ENCODE results near the gene PSMG3.
A peak's percentile ranks its signal among the peaks of the same experiment; 100 is the strongest.

The PSMG3 gene

DNA sequence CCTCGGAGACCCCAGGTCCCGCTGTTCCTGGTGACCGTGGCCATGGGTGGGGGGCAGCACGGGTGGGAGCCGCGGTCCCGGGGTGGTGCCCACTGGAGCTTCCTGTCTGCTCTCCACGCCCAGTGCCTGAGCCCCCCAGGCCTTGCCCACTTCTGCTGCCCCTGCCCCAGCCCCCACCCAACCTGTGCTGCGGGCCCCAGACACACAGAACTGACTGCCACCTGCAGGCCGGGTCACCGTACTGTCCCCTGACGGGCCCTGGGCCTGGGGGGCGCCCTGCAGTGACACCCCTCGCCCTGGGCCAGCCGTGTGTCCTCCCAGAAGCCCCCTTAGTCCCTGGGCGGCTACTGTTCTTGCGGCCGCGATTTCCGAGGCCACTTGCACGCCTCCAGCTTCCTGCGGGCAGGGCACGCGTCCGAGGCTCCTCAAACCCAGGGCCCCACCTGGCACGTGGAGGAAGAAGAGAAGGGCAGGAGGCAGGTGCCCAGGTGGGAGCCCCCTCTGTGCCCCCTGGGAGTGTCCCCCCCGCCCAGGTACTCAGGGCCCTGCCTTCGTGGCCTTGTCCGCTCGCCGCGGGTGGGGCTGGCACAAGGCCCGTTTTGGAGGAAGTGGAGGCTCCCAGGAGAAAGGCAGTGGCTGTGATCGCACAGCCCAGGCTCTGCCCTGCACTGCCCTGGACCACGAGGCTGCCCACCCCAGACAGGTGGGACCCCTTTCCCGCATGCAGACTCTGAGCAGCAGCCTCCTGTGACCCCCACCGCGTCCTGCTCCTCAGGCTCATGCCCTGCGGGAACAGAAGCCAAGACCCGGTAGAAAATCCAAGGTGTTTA lies 24.2 kb downstream of the PSMG3 start:
- DNase-seq (ENCODE audit: low read depth): no peak
- H3K4me3 ChIP-seq (ENCODE audit: low read depth, low read length): no peak overlapping the region
- TF ChIP-seq, protein P1, sequence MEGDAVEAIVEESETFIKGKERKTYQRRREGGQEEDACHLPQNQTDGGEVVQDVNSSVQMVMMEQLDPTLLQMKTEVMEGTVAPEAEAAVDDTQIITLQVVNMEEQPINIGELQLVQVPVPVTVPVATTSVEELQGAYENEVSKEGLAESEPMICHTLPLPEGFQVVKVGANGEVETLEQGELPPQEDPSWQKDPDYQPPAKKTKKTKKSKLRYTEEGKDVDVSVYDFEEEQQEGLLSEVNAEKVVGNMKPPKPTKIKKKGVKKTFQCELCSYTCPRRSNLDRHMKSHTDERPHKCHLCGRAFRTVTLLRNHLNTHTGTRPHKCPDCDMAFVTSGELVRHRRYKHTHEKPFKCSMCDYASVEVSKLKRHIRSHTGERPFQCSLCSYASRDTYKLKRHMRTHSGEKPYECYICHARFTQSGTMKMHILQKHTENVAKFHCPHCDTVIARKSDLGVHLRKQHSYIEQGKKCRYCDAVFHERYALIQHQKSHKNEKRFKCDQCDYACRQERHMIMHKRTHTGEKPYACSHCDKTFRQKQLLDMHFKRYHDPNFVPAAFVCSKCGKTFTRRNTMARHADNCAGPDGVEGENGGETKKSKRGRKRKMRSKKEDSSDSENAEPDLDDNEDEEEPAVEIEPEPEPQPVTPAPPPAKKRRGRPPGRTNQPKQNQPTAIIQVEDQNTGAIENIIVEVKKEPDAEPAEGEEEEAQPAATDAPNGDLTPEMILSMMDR (IDR thresholded peaks at IDR 0.05; ENCODE audit: low read depth, low read length, missing control alignments): peak; percentile 4

DNA sequence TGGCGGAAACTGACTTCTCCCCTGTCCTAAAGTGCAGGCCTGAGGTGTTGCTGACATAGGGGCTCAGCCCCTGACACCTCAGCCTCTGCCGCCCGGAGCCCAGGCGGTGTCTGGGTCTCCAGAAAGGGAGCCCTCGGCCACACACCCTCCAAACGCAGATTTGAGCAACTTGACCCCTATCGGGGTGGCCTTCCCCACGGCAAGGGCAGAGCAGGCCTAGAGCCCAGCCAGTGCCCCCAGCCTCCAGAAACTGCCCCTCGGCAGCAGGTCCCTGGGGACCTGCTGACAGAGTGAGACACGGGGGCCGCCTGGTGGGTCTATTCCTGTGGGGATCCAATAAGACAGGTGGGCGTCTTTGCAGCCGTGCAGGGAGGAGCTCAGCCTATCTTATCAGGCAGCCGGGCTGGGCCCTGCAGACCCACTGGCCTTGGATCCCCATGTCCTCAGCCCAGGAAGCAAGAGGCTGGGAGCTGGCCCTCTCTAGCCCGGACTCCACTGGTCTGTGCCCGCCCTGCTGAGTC lies 24.9 kb downstream of the PSMG3 start:
- TF ChIP-seq, protein P1 (IDR thresholded peaks at IDR 0.05; ENCODE audit: low read depth, low read length, missing control alignments): no peak
- no peak for DNase-seq (ENCODE audit: low read depth)
- no peak overlapping the region for H3K4me3 ChIP-seq (ENCODE audit: low read depth, low read length)

DNA sequence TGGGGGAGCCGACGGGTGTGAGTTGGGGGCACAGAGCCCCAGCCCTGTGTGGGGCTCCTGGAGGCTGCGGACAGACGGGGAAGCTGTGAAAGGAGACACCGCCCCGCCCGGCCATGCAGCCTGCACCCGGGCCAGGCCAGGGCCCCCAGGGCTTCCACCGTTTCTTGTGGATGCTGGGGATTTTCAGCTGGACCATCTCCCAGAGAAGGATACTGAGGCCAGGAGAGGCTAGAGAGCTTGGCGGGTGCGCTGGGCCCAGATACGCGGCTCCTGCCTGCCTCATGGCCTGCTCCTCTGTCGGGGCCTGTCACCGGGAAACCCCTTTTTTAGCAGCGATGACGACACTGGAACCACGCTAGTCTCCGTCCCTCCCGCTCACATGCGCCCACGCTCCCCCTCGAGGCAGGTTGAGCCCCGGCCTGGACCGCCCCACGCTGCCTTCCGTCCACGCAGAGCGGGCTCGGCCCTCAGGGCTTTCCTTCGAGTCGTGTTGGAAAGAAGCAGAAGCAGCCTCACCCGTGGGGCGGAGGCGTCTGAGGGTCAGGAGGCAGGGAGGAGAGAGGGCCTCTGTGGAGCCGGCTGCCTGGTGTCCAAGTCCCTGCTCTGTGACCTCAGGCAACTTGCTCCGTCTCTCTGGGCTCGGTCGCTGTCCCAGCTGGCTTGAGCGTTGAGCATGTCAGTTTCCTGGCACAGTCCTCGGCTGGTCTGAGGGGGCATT lies 25.5 kb downstream of the PSMG3 start:
- H3K4me3 ChIP-seq (ENCODE audit: low read depth, low read length): no peak overlapping the region
- DNase-seq (ENCODE audit: low read depth): no peak
- TF ChIP-seq, protein P1 (IDR thresholded peaks at IDR 0.05; ENCODE audit: low read depth, low read length, missing control alignments): no peak

DNA sequence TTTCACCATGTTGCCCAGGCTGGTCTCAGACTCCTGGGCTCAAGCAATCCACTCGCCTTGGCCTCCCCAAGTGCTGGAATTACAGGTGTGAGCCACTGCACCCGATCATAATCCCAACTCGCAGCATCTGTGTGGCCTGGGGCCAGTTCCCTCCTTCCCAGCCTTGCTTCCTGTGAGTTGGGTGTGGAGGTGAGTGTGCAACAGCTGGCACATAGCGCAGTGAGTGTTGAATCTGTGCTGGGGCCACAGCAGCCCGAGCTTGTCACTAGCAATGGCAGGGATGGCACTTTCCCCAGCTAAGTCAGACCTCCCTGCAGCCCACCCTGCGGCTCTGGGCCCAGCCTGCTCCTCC lies 26.0 kb downstream of the PSMG3 start:
- no peak for DNase-seq (ENCODE audit: low read depth)
- TF ChIP-seq, protein P1 (IDR thresholded peaks at IDR 0.05; ENCODE audit: low read depth, low read length, missing control alignments): no peak
- no peak overlapping the region for H3K4me3 ChIP-seq (ENCODE audit: low read depth, low read length)

- TF ChIP-seq, protein P1 (IDR thresholded peaks at IDR 0.05; ENCODE audit: low read depth, low read length, missing control alignments): no peak
- DNase-seq (ENCODE audit: low read depth): no peak
- no peak overlapping the region for H3K4me3 ChIP-seq (ENCODE audit: low read depth, low read length)
Observed at GRCh38 chr7:1542841-1543747, 26.7 kb downstream of the PSMG3 start.

DNA sequence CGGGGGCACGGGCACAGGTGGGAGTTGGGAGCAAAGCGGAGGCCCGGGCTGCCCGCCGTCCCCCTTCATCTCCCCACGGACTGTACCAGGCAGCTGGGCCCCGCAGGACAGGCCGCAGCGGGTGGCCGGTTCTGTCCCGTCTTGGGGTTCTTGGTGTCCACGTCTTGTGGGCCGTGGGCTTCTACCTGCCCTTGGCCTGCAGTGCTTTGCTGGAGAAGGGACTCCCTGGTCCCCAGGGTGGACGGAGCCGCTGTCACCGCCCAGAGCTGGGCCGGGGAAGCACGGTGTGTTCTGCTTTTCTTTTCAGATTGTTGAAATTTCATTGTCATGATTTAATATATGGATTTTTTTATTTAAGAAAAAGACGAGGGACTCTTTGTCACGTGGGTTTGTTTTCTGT lies 27.5 kb downstream of the PSMG3 start:
- H3K4me3 ChIP-seq (ENCODE audit: low read depth, low read length): no peak overlapping the region
- TF ChIP-seq, protein P1 (IDR thresholded peaks at IDR 0.05; ENCODE audit: low read depth, low read length, missing control alignments): no peak
- no peak for DNase-seq (ENCODE audit: low read depth)
